ENCODE data around the gene SND1.

The SND1 gene

DNA sequence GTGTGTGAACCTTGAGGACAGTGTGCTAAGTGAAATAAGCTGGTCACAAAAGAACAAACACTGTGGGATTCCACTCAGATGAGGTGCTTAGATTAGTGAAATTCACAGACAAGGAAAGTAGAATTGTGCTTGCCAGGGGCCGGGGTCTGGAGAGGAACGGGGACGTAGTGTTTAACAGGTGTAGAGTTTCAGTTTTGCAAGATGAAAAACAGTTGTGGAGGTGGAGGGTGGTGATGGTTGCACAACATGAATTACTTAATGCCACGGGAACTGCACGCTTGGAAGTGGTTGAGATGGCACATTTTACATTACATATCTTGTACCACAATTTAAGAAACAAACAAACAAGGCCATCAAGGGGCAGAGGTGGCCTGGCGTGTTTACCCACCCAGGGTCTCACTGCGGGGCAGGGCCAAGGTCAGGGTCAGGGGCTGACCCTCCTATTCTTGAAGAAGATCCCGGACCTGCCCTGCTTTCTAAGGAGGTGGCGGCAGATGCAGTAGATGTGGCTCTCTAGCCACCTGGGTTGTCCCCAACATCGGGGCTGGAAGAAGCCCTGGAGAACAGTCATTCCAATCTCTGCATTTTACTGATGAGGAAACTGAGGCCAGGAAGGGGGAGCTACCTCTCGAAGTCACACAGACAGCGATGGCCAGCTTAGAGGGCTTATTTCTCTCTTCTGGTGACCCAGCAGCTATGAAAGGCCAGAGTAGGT is 470.7 kb downstream of the SND1 start:
- DNase-seq = peak; percentile 50 to 55

GRCh38 chr7:128123291-128124037 is 471.5 kb downstream of the SND1 start:
- no peak for DNase-seq

GRCh38 chr7:128124786-128125185 is 472.8 kb downstream of the SND1 start:
- no peak for DNase-seq

- no peak for DNase-seq
These were observed 473.8 kb downstream of the SND1 start for GRCh38 chr7:128125816-128126215.

GRCh38 chr7:128128401-128128800 is 476.4 kb downstream of the SND1 start:
- DNase-seq = no peak

DNA sequence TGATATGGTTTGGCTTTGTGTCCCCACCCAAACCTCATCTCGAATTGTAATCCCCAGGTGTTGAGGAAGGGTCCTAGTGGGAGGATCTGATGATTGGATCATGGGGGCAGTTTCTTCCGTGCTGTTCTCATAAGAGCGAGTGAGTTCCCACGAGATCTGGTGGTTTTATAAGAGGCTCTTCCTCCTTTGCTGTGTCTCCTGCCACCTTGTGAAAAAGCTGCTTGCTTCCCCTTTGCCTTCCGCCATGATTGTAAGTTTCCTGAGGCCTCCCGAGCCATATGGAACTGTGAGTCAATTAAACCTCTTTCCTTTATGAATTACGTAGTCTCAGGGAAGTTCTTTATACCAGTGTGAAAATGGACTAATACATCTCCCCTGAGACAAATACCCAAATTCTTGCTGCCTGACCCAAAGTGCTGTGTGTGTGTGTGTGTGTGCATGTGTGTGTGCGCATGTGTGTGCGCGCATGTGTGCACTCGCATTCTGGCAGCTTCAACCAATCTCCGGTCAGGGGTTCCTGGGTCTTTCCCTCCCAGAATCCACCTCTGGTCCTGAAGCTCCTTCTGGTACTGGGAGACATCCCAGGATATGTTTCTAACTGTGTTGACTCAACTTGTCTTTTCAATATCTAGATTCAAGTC is 477.4 kb downstream of the SND1 start:
- peak; percentile 48 to 60 for DNase-seq

GRCh38 chr7:128131115-128131514 is 479.1 kb downstream of the SND1 start:
- DNase-seq = no peak

DNA sequence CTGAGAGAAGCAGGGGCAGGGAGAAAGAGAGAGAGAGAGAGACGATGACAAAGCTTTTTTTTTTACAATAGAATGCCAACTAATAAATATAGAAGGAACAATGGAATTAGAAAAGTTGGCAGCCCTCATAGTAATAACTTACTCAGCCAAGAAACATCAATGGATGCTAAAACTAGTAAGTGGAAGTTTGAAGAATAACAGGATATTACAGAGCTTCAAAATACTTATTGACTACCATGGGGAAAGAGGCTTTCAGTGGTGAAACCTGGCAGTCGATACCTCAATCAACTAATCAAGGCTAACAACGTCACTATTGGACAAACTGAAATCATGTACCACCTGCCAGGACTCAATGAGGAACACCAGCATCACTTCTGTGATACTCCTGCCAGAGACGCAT is 479.7 kb downstream of the SND1 start:
- no peak for DNase-seq

DNA sequence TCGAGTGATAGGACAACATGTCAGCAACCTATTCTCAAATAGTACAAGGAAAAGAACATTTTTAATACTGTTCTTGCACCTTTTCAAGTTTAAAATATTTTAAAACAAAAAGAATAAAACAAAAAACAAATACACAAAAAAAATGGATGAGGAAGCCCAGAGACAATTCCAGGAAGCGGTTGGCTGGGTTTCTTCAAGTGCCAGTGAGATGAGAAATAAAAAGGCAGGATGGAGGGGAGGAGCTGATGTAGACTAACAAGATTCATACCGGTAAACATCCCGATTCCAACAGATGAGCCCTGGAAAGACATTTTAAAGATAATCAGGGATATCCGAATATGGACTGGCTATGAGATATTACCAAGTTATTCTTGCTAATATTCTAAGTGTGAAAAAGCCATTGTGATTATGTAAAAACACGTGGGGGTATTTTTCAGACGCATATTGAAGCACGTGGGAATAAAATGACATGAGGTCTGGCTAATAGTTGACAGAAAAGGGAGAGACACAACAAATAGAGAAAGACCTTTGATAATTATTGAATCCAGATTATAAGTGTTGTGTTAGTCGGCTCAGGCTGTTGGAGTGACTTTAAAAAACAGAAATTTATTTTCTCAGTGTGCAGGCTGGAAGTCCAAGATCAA is 480.6 kb downstream of the SND1 start:
- no peak for DNase-seq

DNA sequence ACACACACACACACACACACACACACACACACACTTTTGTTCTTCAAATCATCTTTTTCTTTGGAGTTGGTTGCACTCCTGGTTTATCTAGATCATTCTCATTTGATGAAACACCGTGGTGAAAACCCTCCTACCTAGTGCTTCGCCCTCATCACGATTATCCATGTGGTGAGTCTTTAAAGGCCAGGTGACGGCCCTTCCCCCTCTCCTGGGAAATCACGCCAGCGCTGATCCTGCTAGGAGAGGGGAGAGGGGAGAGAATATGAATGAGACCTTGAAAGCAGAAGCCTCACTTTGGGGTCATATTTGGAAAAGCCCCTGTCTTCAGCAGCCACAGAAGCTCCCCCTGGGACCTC is 483.1 kb downstream of the SND1 start:
- no peak for DNase-seq

DNA sequence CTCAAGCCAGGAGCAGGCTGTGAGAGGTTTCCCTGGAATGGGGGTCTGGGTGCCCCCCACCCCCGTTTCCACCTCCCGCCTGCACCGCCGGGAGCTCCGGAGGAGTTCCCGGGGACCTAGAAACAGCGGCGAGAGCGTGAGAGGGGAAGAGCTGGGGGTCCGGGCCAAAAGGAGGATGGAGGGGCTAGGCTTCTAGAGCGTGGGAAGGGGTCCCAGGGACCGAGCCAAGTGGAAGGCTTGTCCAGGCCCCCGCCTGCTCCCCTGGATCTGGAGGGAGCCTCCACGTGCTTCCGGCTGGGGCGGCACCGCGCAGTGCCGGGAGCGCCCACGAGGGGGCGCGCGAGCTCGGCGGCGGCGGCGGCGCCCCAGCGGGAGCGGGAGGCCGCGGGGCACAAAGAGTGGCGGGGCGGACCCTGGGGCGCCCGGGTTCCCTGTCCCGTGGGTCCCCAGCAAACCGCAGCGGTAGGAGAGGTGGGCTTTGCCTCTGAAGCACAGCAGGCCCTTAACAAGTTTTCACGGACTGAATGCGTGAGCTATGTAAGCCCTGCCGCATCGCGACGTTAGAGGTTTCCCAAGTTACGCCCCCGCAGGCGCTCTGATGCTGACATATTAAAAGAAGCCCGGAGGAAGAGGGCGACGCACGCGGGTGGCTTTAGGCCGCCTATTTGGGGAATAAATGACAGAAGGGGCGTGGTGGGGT is 483.7 kb downstream of the SND1 start:
- DNase-seq = peak; percentile 83 to 88

GRCh38 chr7:128136215-128136597 is 484.2 kb downstream of the SND1 start:
- DNase-seq = no peak

DNA sequence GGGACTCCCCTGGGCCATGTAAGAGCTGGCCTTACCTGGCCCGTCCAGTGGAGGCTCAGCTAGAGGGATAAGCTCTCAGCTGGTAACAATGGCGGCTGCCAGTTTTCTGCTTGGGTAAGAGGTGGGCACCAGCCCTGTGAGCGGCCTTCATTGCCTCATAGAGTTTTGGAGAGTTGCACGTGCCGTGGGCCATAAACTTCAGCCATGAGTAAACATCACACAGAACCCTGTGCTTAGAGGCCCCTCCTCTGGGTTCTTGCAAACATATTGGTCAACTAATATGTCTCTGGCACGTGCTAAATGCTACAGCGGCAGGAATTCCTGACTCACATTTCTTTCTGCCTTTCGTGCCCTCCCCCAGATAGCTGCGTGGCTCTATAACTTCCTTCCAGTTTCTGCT is 485.2 kb downstream of the SND1 start:
- peak; percentile 44 to 51 for DNase-seq

DNA sequence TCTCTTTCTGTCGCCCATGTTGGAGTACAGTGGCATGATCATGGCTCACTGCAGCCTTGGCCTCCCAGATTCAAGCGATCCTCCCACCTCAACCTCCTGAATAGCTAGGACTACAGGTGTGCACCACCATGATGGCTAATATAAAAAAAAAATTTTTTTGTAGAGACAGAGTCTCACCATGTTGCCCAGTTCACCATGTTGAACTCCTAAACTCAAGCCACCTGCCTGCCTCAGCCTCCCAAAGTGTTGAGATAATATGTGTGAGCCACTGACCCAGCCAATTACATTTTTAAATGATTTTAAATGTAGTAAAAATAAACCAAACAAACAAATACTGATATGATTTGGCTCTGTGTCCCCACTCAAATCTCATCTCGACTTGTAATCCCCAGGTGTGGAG is 487.4 kb downstream of the SND1 start:
- DNase-seq = no peak

- no peak for DNase-seq
These were observed 489.7 kb downstream of the SND1 start for GRCh38 chr7:128141683-128142195.
